ENCODE results near the gene LY6G6D. TPM values are rescaled to one million over a fixed set of nuclear protein-coding genes. Genes with fewer than 3 reads are reported as not detected.

The LY6G6D gene
- total and polyA plus RNA-seq, 2 of the 13 experiments (the other 11 are each of a cell fraction or from before 2014, with no cell fraction given), result not detected

DNA sequence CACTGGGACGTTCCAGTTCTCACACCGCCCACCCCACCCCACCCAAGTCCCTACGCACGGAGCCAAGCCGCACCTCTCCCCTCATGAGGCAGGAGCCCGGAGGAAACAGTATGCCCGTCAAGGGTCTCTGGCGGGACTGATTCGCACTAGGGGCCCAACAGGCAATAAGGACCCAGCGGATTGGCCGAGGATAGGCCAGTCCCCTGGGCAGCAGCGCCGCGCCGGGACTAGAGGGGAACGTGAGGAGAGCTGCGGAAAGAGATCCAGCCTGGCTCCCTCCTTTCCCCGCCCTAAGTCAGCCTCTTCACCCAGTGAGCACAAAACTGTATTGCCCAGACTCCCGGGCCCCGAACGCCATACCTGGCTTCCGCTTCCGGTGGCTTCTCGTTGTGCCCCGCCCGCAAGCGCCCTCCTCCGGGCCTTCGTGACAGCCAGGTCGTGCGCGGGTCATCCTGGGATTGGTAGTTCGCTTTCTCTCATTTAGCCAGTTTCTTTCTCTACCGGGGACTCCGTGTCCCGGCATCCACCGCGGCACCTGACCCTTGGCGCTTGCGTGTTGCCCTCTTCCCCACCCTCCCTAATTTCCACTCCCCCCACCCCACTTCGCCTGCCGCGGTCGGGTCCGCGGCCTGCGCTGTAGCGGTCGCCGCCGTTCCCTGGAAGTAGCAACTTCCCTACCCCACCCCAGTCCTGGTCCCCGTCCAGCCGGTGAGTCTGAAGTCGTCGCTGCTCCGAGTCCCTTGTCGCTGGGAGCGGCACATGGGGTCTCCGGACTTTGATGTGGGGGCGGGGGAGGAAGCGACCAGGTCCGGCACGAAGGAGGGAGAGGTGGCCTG is 49.4 kb upstream of the LY6G6D start, which contains the start of gene CSNK2B (continued):
- TF ChIP-seq, protein P1, sequence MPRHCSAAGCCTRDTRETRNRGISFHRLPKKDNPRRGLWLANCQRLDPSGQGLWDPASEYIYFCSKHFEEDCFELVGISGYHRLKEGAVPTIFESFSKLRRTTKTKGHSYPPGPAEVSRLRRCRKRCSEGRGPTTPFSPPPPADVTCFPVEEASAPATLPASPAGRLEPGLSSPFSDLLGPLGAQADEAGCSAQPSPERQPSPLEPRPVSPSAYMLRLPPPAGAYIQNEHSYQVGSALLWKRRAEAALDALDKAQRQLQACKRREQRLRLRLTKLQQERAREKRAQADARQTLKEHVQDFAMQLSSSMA (CRISPR knock-in tag; IDR thresholded peaks at IDR 0.05), result 0 out of 2 replicates have a peak, but pooled peaks have one; percentile 8
- TF ChIP-seq MZF1 (CRISPR knock-in tag; IDR thresholded peaks at IDR 0.05; ENCODE audit: borderline replicate concordance), result no peak
- TF ChIP-seq PAWR (CRISPR knock-in tag; IDR thresholded peaks at IDR 0.05; ENCODE audit: borderline replicate concordance), result 0 out of 2 replicates have a peak, but pooled peaks have one; percentile 68
- peak; percentile 64; the same call in 1 of the 2 replicates for TF ChIP-seq KMT2A (CRISPR knock-in tag; IDR thresholded peaks at IDR 0.05)
- TF ChIP-seq ZKSCAN1 (IDR thresholded peaks at IDR 0.05; ENCODE audit: low read length), result no peak
- TF ChIP-seq ZNF441 (CRISPR knock-in tag; IDR thresholded peaks at IDR 0.05; ENCODE audit: borderline replicate concordance), result no peak
- TF ChIP-seq ZNF30 (CRISPR knock-in tag; IDR thresholded peaks at IDR 0.05), result no peak
- TF ChIP-seq, protein P2, sequence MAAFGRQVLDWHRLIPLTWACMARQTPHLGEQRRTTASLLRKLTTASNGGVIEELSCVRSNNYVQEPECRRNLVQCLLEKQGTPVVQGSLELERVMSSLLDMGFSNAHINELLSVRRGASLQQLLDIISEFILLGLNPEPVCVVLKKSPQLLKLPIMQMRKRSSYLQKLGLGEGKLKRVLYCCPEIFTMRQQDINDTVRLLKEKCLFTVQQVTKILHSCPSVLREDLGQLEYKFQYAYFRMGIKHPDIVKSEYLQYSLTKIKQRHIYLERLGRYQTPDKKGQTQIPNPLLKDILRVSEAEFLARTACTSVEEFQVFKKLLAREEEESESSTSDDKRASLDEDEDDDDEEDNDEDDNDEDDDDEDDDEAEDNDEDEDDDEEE (CRISPR knock-in tag; IDR thresholded peaks at IDR 0.05), result no peak
- TF ChIP-seq, protein P3, sequence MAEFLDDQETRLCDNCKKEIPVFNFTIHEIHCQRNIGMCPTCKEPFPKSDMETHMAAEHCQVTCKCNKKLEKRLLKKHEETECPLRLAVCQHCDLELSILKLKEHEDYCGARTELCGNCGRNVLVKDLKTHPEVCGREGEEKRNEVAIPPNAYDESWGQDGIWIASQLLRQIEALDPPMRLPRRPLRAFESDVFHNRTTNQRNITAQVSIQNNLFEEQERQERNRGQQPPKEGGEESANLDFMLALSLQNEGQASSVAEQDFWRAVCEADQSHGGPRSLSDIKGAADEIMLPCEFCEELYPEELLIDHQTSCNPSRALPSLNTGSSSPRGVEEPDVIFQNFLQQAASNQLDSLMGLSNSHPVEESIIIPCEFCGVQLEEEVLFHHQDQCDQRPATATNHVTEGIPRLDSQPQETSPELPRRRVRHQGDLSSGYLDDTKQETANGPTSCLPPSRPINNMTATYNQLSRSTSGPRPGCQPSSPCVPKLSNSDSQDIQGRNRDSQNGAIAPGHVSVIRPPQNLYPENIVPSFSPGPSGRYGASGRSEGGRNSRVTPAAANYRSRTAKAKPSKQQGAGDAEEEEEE (CRISPR knock-in tag; IDR thresholded peaks at IDR 0.05; ENCODE audit: borderline replicate concordance), result no peak
- TF ChIP-seq RARA (CRISPR knock-in tag; IDR thresholded peaks at IDR 0.05), result 0 out of 2 replicates have a peak, but pooled peaks have one; percentile 1
- 0 out of 2 replicates have a peak, but pooled peaks have one; percentile 50 for TF ChIP-seq ZBTB8A (CRISPR knock-in tag; IDR thresholded peaks at IDR 0.05; ENCODE audit: borderline replicate concordance, low read depth)
- peak; percentile 65; the same call in 1 of the 2 replicates for TF ChIP-seq ESRRA (CRISPR knock-in tag; IDR thresholded peaks at IDR 0.05; ENCODE audit: low read depth)
- TF ChIP-seq, protein P4, sequence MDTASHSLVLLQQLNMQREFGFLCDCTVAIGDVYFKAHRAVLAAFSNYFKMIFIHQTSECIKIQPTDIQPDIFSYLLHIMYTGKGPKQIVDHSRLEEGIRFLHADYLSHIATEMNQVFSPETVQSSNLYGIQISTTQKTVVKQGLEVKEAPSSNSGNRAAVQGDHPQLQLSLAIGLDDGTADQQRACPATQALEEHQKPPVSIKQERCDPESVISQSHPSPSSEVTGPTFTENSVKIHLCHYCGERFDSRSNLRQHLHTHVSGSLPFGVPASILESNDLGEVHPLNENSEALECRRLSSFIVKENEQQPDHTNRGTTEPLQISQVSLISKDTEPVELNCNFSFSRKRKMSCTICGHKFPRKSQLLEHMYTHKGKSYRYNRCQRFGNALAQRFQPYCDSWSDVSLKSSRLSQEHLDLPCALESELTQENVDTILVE (CRISPR knock-in tag; IDR thresholded peaks at IDR 0.05), result peak; percentile 79
- no peak for TF ChIP-seq KDM1A (CRISPR knock-in tag; IDR thresholded peaks at IDR 0.05)
- TF ChIP-seq RBM39 (IDR thresholded peaks at IDR 0.05; ENCODE audit: low read depth, low read length, poor library complexity, severe bottlenecking), result peak; percentile 97
- TF ChIP-seq ELF1 (CRISPR knock-in tag; IDR thresholded peaks at IDR 0.05), result peak; percentile 93
- no peak for TF ChIP-seq NFIC (IDR thresholded peaks at IDR 0.05; ENCODE audit: low read length)
- 0 out of 2 replicates have a peak, but pooled peaks have one; percentile 13 for TF ChIP-seq ARHGAP35 (CRISPR knock-in tag; IDR thresholded peaks at IDR 0.05; ENCODE audit: borderline replicate concordance)
- no peak for TF ChIP-seq ZNF24 (IDR thresholded peaks at IDR 0.05)
- no peak for TF ChIP-seq ZNF17 (CRISPR knock-in tag; IDR thresholded peaks at IDR 0.05)
- TF ChIP-seq TBX3 (IDR thresholded peaks at IDR 0.05; ENCODE audit: borderline replicate concordance), result no peak
- TF ChIP-seq NR2F6 (IDR thresholded peaks at IDR 0.05), result no peak
- TF ChIP-seq NR2F6 (CRISPR knock-in tag; IDR thresholded peaks at IDR 0.05), result peak; percentile 64; the same call in 1 of the 2 replicates
- peak; percentile 16 for TF ChIP-seq SNAI1 (CRISPR knock-in tag; IDR thresholded peaks at IDR 0.05; ENCODE audit: borderline replicate concordance)
- TF ChIP-seq FLYWCH1 (CRISPR knock-in tag; IDR thresholded peaks at IDR 0.05), result no peak

Measured in HepG2 (cell line).